ENCODE results near the gene STK24. TPM values are rescaled to one million over a fixed set of nuclear protein-coding genes. Genes with fewer than 3 reads are reported as not detected.

The STK24 gene
- total RNA-seq, 1 donor = 82.2 TPM

DNA sequence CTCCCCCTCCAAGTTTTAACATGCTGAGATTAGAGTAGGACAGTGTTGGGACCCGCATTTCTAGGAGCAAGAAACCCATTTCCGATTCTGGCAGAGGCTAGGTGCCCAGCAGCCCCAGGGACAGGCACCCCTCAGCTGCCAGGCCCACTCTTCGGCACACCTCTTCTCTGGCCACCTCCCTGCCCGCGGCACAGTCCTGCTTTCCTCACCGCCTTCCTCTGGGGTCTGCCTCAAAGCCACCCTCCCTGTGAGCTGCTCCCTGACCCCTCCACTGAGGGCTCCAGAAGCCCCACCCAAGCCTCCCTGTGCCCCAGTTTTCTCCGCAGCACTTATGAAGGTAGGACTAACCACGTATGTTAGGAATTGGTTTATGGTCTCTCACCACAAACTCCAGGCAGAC lies 79.9 kb downstream of the STK24 start:
- no peak overlapping the region for H3K4me2 ChIP-seq (ENCODE audit: insufficient read depth, low read length)

DNA sequence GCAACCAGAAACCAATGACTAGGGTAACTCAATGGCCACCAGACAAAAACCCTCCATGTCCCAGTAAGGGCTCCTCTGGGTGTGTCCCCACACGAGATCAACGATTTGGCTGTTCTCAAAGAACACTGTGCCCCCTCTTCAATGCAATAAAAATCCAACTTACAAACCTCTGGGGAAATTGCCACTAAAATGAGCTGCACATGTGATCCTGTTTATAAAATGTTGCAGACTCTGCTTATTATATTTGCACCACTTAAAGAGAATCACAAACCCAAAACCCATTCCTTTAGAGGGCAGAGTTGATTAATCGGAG lies 80.5 kb downstream of the STK24 start:
- peak overlapping the region; percentile 60 for H3K27ac ChIP-seq (ENCODE audit: low read depth, low read length)
- no peaks in the 10 kb centered on the region for H3K27me3 ChIP-seq (ENCODE audit: insufficient read depth, low read length)
- peaks cover 18% of the 10 kb centered on the region for H3K4me1 ChIP-seq (ENCODE audit: insufficient read depth, low read length)
- H3K4me3 ChIP-seq (ENCODE audit: insufficient read depth, low read length) = no peak overlapping the region
- peak overlapping the region; percentile 58 for H3K4me2 ChIP-seq (ENCODE audit: insufficient read depth, low read length)
- no peak overlapping the region for H2AFZ ChIP-seq (ENCODE audit: low read length)
- H3K9me3 ChIP-seq (ENCODE audit: low read depth, low read length) = no peaks in the 10 kb centered on the region
- H4K20me1 ChIP-seq (ENCODE audit: insufficient read depth, low read length) = peaks cover 14% of the 10 kb centered on the region
- H3K79me2 ChIP-seq (ENCODE audit: insufficient read depth, low read length) = peaks cover 91% of the 10 kb centered on the region
- DNase-seq (ENCODE audit: insufficient read length, low spot score, missing footprints) = no peak
- TF ChIP-seq, protein P1, sequence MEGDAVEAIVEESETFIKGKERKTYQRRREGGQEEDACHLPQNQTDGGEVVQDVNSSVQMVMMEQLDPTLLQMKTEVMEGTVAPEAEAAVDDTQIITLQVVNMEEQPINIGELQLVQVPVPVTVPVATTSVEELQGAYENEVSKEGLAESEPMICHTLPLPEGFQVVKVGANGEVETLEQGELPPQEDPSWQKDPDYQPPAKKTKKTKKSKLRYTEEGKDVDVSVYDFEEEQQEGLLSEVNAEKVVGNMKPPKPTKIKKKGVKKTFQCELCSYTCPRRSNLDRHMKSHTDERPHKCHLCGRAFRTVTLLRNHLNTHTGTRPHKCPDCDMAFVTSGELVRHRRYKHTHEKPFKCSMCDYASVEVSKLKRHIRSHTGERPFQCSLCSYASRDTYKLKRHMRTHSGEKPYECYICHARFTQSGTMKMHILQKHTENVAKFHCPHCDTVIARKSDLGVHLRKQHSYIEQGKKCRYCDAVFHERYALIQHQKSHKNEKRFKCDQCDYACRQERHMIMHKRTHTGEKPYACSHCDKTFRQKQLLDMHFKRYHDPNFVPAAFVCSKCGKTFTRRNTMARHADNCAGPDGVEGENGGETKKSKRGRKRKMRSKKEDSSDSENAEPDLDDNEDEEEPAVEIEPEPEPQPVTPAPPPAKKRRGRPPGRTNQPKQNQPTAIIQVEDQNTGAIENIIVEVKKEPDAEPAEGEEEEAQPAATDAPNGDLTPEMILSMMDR (IDR thresholded peaks at IDR 0.05; ENCODE audit: extremely low read depth, low read depth, low read length) = no peak
- peaks cover 3% of the 10 kb centered on the region for H3K36me3 ChIP-seq (ENCODE audit: insufficient read depth, low read length)

More for the DNA sequence above, 79.9 kb downstream of the STK24 start:
- no peak overlapping the region for H2AFZ ChIP-seq (ENCODE audit: low read length)
- peaks cover 18% of the 10 kb centered on the region for H3K4me1 ChIP-seq (ENCODE audit: insufficient read depth, low read length)
- TF ChIP-seq, protein P1 (IDR thresholded peaks at IDR 0.05; ENCODE audit: extremely low read depth, low read depth, low read length) = no peak
- H3K4me3 ChIP-seq (ENCODE audit: insufficient read depth, low read length) = no peak overlapping the region
- no peaks in the 10 kb centered on the region for H3K9me3 ChIP-seq (ENCODE audit: low read depth, low read length)
- peaks cover 3% of the 10 kb centered on the region for H3K36me3 ChIP-seq (ENCODE audit: insufficient read depth, low read length)
- no peaks in the 10 kb centered on the region for H3K27me3 ChIP-seq (ENCODE audit: insufficient read depth, low read length)
- H3K27ac ChIP-seq (ENCODE audit: low read depth, low read length) = peak overlapping the region; percentile 60
- DNase-seq (ENCODE audit: insufficient read length, low spot score, missing footprints) = no peak
- H4K20me1 ChIP-seq (ENCODE audit: insufficient read depth, low read length) = peaks cover 14% of the 10 kb centered on the region
- peaks cover 92% of the 10 kb centered on the region for H3K79me2 ChIP-seq (ENCODE audit: insufficient read depth, low read length)

DNA sequence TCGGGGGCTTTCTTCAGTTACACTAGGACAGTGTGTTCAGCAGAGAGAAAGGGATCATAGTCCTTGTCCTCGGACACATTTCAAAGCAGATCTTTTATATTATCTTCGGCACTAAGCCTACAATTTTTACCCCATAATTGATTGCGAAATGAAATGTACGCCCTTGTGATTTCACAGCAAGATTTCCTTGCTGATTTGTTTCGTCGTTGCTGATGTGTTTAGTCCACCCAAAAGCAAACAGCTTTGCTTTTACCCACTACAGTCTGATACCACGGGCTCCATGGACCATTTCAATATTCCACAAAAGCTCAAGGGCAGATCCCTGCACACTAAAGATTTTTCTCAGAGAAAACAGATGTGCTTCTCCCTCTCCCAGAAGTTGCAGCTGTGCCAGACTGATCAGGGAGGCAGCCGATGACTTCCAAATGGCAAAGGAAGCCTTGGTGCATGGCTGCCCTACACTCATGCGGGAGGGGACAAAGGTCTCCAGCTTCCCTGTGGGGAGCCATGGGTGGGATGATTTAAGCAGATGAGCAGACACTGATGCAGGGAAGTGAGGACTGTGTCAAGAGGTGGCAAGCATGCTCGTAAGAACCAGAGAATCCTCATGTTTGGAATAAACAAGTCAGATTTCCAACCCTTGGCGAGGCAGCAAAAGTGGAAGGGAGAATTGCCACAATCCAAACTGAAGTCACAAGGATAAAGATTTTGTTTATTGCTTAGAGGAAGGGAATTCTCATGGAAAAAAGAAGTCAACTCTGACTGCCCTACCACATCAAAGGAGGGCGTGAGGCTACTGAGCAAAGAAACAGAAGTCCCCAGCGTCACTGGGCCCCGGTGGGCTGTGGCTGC lies 81.1 kb downstream of the STK24 start:
- H4K20me1 ChIP-seq (ENCODE audit: insufficient read depth, low read length) = peaks cover 14% of the 10 kb centered on the region
- DNase-seq (ENCODE audit: insufficient read length, low spot score, missing footprints) = no peak
- H3K4me3 ChIP-seq (ENCODE audit: insufficient read depth, low read length) = peak overlapping the region; percentile 28
- TF ChIP-seq, protein P1 (IDR thresholded peaks at IDR 0.05; ENCODE audit: extremely low read depth, low read depth, low read length) = no peak
- H3K27ac ChIP-seq (ENCODE audit: low read depth, low read length) = peak overlapping the region; percentile 60
- H3K36me3 ChIP-seq (ENCODE audit: insufficient read depth, low read length) = peaks cover 3% of the 10 kb centered on the region
- H2AFZ ChIP-seq (ENCODE audit: low read length) = no peak overlapping the region
- H3K27me3 ChIP-seq (ENCODE audit: insufficient read depth, low read length) = no peaks in the 10 kb centered on the region
- H3K79me2 ChIP-seq (ENCODE audit: insufficient read depth, low read length) = peaks cover 91% of the 10 kb centered on the region
- H3K4me2 ChIP-seq (ENCODE audit: insufficient read depth, low read length) = peak overlapping the region; percentile 58
- no peaks in the 10 kb centered on the region for H3K9me3 ChIP-seq (ENCODE audit: low read depth, low read length)
- peaks cover 18% of the 10 kb centered on the region for H3K4me1 ChIP-seq (ENCODE audit: insufficient read depth, low read length)

DNA sequence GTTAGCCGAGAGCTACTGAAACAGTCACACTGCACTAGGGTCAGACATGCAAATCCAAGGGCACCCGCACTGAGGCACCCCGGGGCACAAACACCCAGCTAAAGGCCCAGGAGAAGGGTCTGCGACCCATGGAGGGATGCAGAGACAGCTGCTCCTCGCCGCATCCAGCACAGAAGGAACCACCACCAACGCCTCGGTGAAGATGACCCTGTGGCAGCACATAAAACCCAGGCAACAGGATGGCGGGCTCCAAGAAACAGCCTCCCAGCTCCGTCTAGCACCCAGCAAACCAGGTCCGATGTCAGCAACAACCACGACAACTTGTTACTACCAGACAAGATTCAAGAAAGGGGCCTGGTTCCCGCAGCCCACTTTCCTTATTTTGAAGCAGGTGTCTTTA lies 82.1 kb downstream of the STK24 start:
- Histone ChIP-seq H3K27me3 (ENCODE audit: insufficient read depth, low read length) (no peaks in the 10 kb centered on the region), H3K9me3 (ENCODE audit: low read depth, low read length) (no peaks in the 10 kb centered on the region), H3K4me3 (ENCODE audit: insufficient read depth, low read length) (no peak overlapping the region), H3K4me1 (ENCODE audit: insufficient read depth, low read length) (peaks cover 18% of the 10 kb centered on the region), H3K27ac (ENCODE audit: low read depth, low read length) (no peak overlapping the region), H3K79me2 (ENCODE audit: insufficient read depth, low read length) (peaks cover 91% of the 10 kb centered on the region), H3K36me3 (ENCODE audit: insufficient read depth, low read length) (peaks cover 3% of the 10 kb centered on the region), H2AFZ (ENCODE audit: low read length) (no peak overlapping the region), H4K20me1 (ENCODE audit: insufficient read depth, low read length) (peaks cover 20% of the 10 kb centered on the region), H3K4me2 (ENCODE audit: insufficient read depth, low read length) (no peak overlapping the region)
- no peak for DNase-seq (ENCODE audit: insufficient read length, low spot score, missing footprints)
- TF ChIP-seq, protein P1 (IDR thresholded peaks at IDR 0.05; ENCODE audit: extremely low read depth, low read depth, low read length) = no peak

Measured in osteoblast (primary cell).